ENCODE measurements around the gene KLF12. TPM values are rescaled to one million over a fixed set of nuclear protein-coding genes. Genes with fewer than 3 reads are reported as not detected.

The KLF12 gene
- total and polyA plus RNA-seq, 7 donors: 0.46 to 16.1 (median 12.2) TPM

DNA sequence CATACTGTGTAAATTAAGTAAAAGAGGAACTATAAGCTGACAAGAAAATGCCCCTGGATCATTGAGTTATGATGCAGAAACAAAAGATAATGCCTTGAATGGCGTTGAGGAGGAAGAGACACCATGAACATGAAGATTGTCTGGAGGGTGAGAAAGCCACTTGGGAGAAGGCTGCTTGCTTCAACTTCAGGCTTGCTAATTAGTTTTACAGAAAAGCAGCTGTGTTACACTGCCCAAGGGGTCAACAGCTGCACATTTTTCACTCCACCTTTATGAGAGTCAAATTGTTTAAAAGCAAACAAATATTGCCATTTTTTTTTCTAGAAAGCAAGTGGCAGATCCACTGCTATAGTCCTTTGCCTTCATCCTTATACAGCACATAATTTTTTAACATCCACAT is 35.5 kb upstream of the KLF12 start:
- Histone ChIP-seq H3K27me3 (no peaks in the 10 kb centered on the region), H3K4me3 (no peak overlapping the region), H3K4me1 (no peaks in the 10 kb centered on the region), H3K27ac (no peak overlapping the region), H3K36me3 (no peaks in the 10 kb centered on the region), H3K9me3 (no peaks in the 10 kb centered on the region)
- 51 to 61% methylated on average over 1 of the region's 1 CpG for WGBS, 2 donors
- intact Hi-C loops (cut with DNase I): no loop called here
- DNase-seq: no peak
- TF ChIP-seq CTCF (IDR thresholded peaks at IDR 0.05) (no peak), POLR2AphosphoS5 (IDR thresholded peaks at IDR 0.05) (no peak), EP300 (IDR thresholded peaks at IDR 0.05) (no peak), POLR2A (IDR thresholded peaks at IDR 0.05) (no peak)

DNA sequence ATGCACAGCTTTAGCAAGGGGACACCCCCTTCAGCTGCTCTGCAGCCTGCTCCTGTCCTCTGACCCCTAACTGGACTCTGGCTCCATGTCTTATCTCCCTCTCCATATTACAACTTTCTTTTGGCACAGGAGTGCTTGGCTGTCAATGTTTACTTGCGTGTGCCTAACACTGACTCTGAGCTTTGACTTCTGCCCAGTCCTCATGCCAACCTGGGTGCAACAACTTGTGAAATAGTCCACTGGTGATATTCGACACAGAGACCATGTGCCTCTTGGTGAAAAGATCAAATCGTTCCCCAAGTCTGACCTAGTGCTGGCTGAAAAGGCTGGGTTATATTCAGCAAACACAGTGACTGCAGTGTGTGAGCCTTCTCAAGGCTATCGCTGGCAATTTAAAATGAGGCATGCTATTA is 34.1 kb upstream of the KLF12 start:
- DNase-seq: no peak
- no peak overlapping the region for H3K4me3 ChIP-seq
- H3K27ac ChIP-seq: no peak overlapping the region
- H3K36me3 ChIP-seq: no peaks in the 10 kb centered on the region
- H3K4me1 ChIP-seq: no peaks in the 10 kb centered on the region
- no peaks in the 10 kb centered on the region for H3K9me3 ChIP-seq
- intact Hi-C loops (cut with DNase I): no loop called here
- H3K27me3 ChIP-seq: no peaks in the 10 kb centered on the region
- TF ChIP-seq POLR2A (IDR thresholded peaks at IDR 0.05) (no peak), CTCF (IDR thresholded peaks at IDR 0.05) (no peak), EP300 (IDR thresholded peaks at IDR 0.05) (no peak), POLR2AphosphoS5 (IDR thresholded peaks at IDR 0.05) (no peak)
- WGBS, 2 donors: 19 to 61% methylated on average over 4 of the region's 4 CpGs

GRCh38 chr13:74166261-74167004 is 32.2 kb upstream of the KLF12 start:
- intact Hi-C loops (cut with DNase I): no loop called here
- no peaks in the 10 kb centered on the region for H3K4me1 ChIP-seq
- DNase-seq: no peak
- H3K27me3 ChIP-seq: no peaks in the 10 kb centered on the region
- WGBS, 2 donors: 93 to 95% methylated on average over 6 of the region's 6 CpGs
- no peaks in the 10 kb centered on the region for H3K36me3 ChIP-seq
- no peaks in the 10 kb centered on the region for H3K9me3 ChIP-seq
- no peak overlapping the region for H3K4me3 ChIP-seq
- TF ChIP-seq POLR2A (IDR thresholded peaks at IDR 0.05) (no peak), EP300 (IDR thresholded peaks at IDR 0.05) (no peak), CTCF (IDR thresholded peaks at IDR 0.05) (no peak)
- no peak overlapping the region for H3K27ac ChIP-seq

DNA sequence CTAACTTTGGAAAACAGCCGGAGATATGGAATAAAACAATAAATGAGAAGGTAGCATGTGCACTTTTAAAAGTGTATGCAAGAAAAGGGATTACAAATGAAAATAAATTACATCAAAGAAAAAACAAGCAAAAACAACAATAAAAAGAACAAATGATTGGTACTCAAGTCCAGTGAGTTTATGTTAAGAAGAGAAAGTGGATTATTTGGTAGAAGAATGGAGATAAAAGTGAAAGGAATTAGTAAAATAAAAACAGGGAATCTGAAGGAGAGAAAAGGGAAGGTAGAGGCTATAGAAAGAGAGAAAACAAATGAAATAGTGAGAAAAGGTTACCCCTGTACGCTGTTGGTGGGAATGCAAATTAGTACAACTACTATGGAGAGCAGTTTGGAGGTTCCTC is 28.6 kb upstream of the KLF12 start:
- intact Hi-C loops (cut with DNase I): no loop called here
- Histone ChIP-seq H3K27ac (no peak overlapping the region), H3K9me3 (no peaks in the 10 kb centered on the region), H3K4me1 (no peaks in the 10 kb centered on the region), H3K4me3 (no peak overlapping the region), H3K27me3 (no peaks in the 10 kb centered on the region), H3K36me3 (no peaks in the 10 kb centered on the region)
- TF ChIP-seq POLR2AphosphoS5 (IDR thresholded peaks at IDR 0.05): no peak
- TF ChIP-seq EP300 (IDR thresholded peaks at IDR 0.05): no peak
- TF ChIP-seq POLR2A (IDR thresholded peaks at IDR 0.05): no peak
- no peak for TF ChIP-seq CTCF (IDR thresholded peaks at IDR 0.05)
- DNase-seq: no peak
- 68 to 84% methylated on average over 2 of the region's 2 CpGs for whole genome bisulfite sequencing, 2 donors

- no peaks in the 10 kb centered on the region for H3K36me3 ChIP-seq
- H3K9me3 ChIP-seq: no peaks in the 10 kb centered on the region
- no peak overlapping the region for H3K27ac ChIP-seq
- H3K27me3 ChIP-seq: no peaks in the 10 kb centered on the region
- intact Hi-C loops (cut with DNase I): no loop called here
- DNase-seq: no peak
- no peak overlapping the region for H3K4me3 ChIP-seq
- TF ChIP-seq POLR2AphosphoS5 (IDR thresholded peaks at IDR 0.05) (no peak), EP300 (IDR thresholded peaks at IDR 0.05) (no peak), CTCF (IDR thresholded peaks at IDR 0.05) (no peak), POLR2A (IDR thresholded peaks at IDR 0.05) (no peak)
- H3K4me1 ChIP-seq: no peaks in the 10 kb centered on the region
- 87 to 97% methylated on average over 2 of the region's 2 CpGs for WGBS, 2 donors
Measured at GRCh38 chr13:74162135-74162534, 27.9 kb upstream of the KLF12 start.
